Sigmoid colon (tissue), 4 donors: ENCODE measurements around the gene TRPM2.

Experiments used
- EP300 ChIP-seq, 4 donors: sonication (generic); formaldehyde crosslinking; IDR thresholded peaks; one replicate each; pipeline ENCODE4 v1.6.1; 2017; ENCODE audit warnings: antibody characterized with exemption in 4 of 4
- POLR2A ChIP-seq, 2 donors: fragments of 450-650 bp; IDR thresholded peaks; one replicate each; pipeline ENCODE4 v1.6.1; 2016; ENCODE audit warnings: antibody characterized with exemption in 2 of 2, mild to moderate bottlenecking in 2 of 2, moderate library complexity in 2 of 2
- POLR2AphosphoS5 ChIP-seq, 4 donors: sonication (generic); formaldehyde crosslinking; IDR thresholded peaks; one replicate each; pipeline ENCODE4 v1.6.1; 2017; ENCODE audit warnings: antibody characterized with exemption in 4 of 4
- TF ChIP-seq, protein P1 (sequence below), 4 experiments: fragments of 450-650 bp in 3 of 4; fragments of 200-600 bp in 1 of 4; IDR thresholded peaks; one replicate each; pipeline ENCODE4 v1.5.1; 2016 to 2019; ENCODE audit warnings: antibody characterized with exemption in 4 of 4, mild to moderate bottlenecking in 3 of 4, moderate library complexity in 2 of 4

DNA sequence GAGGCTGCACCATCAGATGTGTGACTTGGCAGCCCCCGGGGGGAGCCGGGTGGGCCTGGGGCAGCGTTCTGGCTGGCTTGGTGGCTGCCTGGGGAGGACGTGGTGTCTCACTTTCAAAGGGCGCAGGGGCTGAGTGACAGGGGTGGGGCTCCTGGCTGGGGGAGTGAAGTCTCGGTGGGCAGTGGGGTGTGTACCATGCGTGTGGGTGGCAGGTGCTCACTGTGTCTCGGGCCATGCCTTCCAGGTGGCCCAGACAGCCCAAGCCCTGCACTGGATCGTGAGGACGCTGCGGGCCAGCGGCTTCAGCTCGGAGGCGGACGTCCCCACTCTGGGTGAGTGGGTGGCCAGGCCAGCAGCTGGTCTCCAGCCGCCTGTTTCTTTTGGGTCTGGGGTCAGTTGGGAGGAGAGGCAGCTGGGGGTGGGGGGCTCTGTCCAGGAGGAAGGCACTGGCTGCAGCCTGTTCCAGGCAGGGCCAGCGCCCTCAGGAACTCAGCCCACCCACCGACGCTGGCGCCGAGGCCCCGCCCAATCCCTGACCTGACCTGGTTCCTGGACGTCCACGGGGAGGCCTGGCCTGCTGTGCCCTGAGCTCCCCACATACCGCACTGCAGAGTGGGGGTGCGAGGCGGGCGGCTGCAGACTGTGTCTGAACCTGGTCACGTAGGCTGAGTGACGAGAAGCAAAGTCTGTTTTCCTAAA is 71.3 kb downstream of the TRPM2 start:
- TF ChIP-seq, protein P1, sequence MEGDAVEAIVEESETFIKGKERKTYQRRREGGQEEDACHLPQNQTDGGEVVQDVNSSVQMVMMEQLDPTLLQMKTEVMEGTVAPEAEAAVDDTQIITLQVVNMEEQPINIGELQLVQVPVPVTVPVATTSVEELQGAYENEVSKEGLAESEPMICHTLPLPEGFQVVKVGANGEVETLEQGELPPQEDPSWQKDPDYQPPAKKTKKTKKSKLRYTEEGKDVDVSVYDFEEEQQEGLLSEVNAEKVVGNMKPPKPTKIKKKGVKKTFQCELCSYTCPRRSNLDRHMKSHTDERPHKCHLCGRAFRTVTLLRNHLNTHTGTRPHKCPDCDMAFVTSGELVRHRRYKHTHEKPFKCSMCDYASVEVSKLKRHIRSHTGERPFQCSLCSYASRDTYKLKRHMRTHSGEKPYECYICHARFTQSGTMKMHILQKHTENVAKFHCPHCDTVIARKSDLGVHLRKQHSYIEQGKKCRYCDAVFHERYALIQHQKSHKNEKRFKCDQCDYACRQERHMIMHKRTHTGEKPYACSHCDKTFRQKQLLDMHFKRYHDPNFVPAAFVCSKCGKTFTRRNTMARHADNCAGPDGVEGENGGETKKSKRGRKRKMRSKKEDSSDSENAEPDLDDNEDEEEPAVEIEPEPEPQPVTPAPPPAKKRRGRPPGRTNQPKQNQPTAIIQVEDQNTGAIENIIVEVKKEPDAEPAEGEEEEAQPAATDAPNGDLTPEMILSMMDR (IDR thresholded peaks at IDR 0.05): no peak
- TF ChIP-seq POLR2A (IDR thresholded peaks at IDR 0.05) (no peak), EP300 (IDR thresholded peaks at IDR 0.05) (no peak), POLR2AphosphoS5 (IDR thresholded peaks at IDR 0.05) (no peak)
